Activated CD4-positive, alpha-beta T cell treated with anti-CD3 and anti-CD28 coated beads, Interleukin-2, amount 50 U/mL, for 48 hours (primary cell): Measurements from ENCODE around the gene SPEN.
"Not testable (repeated sequence)": the region's sequence is repeated elsewhere in the genome, so short reads cannot be mapped to it uniquely, and the experiment has no call there.

Experiments
- DNase-seq, 2 experiments: peaks; one replicate each; pipeline ENCODE4 v3.0.0-alpha.2; 2020

Gene SPEN

GRCh38 chr1:15858672-15859372, 11.3 kb downstream of the SPEN start:
- no peak for DNase-seq

- no peak for DNase-seq
Measured at GRCh38 chr1:15863156-15863901, 15.8 kb downstream of the SPEN start.

GRCh38 chr1:15866721-15867201, 19.3 kb downstream of the SPEN start:
- DNase-seq, result no peak

- DNase-seq, result no peak
Measured at GRCh38 chr1:15867288-15867687, 19.8 kb downstream of the SPEN start.

GRCh38 chr1:15869413-15869812, 21.9 kb downstream of the SPEN start:
- DNase-seq, result no peak

- DNase-seq, result no peak
Measured at GRCh38 chr1:15870421-15870820, 22.9 kb downstream of the SPEN start.

- no peak for DNase-seq
Measured at GRCh38 chr1:15874471-15874870, 27.0 kb downstream of the SPEN start.

GRCh38 chr1:15876357-15877055, 29.0 kb downstream of the SPEN start:
- no peak for DNase-seq

- DNase-seq, result no peak
Measured at GRCh38 chr1:15881961-15882360, 34.5 kb downstream of the SPEN start.

- no peak for DNase-seq
Measured at GRCh38 chr1:15882665-15883064, 35.2 kb downstream of the SPEN start.

- DNase-seq, result no peak
Measured at GRCh38 chr1:15883326-15883725, 35.8 kb downstream of the SPEN start.

GRCh38 chr1:15884477-15884876, 37.0 kb downstream of the SPEN start:
- no peak for DNase-seq

GRCh38 chr1:15885269-15885668, 37.8 kb downstream of the SPEN start:
- no peak for DNase-seq

GRCh38 chr1:15885701-15886610, 38.4 kb downstream of the SPEN start:
- DNase-seq, result peak; percentile 9 to 11

GRCh38 chr1:15886611-15887167, 39.2 kb downstream of the SPEN start:
- DNase-seq, result no peak

GRCh38 chr1:15892857-15893599, 45.5 kb downstream of the SPEN start:
- DNase-seq, result not testable (repeated sequence)

GRCh38 chr1:15895233-15895632, 47.7 kb downstream of the SPEN start:
- no peak for DNase-seq

GRCh38 chr1:15896841-15897610, 49.5 kb downstream of the SPEN start:
- DNase-seq, result not testable (repeated sequence)

GRCh38 chr1:15899266-15899665, 51.8 kb downstream of the SPEN start:
- no peak for DNase-seq

- DNase-seq, result no peak
Measured at GRCh38 chr1:15900662-15901279, 53.3 kb downstream of the SPEN start.
